Suprapubic skin (tissue), 3 donors: Measurements from ENCODE around the gene GCNT2.

Experiments used
- EP300 ChIP-seq: sonication (generic); formaldehyde crosslinking; IDR thresholded peaks from one replicate; pipeline ENCODE4 v1.6.1; 2017; ENCODE audit warnings: antibody characterized with exemption
- POLR2A ChIP-seq, 2 donors: fragments of 450-650 bp; IDR thresholded peaks; one replicate each; pipeline ENCODE4 v1.6.1; 2017; ENCODE audit warnings: antibody characterized with exemption in 2 of 2, mild to moderate bottlenecking in 2 of 2, moderate library complexity in 2 of 2
- TF ChIP-seq, protein P1 (sequence below), 2 donors: fragments of 200-600 bp in 1 of 2; fragments of 450-650 bp in 1 of 2; sonication (generic) in 1 of 2; IDR thresholded peaks; one replicate each; pipeline ENCODE4 v1.5.1; 2016 to 2019; ENCODE audit warnings: antibody characterized with exemption in 2 of 2, mild to moderate bottlenecking in 1 of 2, moderate library complexity in 1 of 2

- TF ChIP-seq, protein P1, sequence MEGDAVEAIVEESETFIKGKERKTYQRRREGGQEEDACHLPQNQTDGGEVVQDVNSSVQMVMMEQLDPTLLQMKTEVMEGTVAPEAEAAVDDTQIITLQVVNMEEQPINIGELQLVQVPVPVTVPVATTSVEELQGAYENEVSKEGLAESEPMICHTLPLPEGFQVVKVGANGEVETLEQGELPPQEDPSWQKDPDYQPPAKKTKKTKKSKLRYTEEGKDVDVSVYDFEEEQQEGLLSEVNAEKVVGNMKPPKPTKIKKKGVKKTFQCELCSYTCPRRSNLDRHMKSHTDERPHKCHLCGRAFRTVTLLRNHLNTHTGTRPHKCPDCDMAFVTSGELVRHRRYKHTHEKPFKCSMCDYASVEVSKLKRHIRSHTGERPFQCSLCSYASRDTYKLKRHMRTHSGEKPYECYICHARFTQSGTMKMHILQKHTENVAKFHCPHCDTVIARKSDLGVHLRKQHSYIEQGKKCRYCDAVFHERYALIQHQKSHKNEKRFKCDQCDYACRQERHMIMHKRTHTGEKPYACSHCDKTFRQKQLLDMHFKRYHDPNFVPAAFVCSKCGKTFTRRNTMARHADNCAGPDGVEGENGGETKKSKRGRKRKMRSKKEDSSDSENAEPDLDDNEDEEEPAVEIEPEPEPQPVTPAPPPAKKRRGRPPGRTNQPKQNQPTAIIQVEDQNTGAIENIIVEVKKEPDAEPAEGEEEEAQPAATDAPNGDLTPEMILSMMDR (IDR thresholded peaks at IDR 0.05): no peak
- no peak for TF ChIP-seq EP300
- TF ChIP-seq POLR2A (IDR thresholded peaks at IDR 0.05): no peak
Measured at GRCh38 chr6:10630178-10630577, 109.0 kb downstream of the GCNT2 start.
